K562 (cell line): ENCODE data around the gene PLAAT3. TPM values are rescaled to one million over a fixed set of nuclear protein-coding genes. Genes with fewer than 3 reads are reported as not detected.

Experiments used
- ATAC-seq: fragments of 200-7000 bp; cut with Tn5 transposase; 3 replicates; pipeline ENCODE4 v1.9.1; 2020; ENCODE audit warnings: moderate library complexity
- BruUV-seq: library from RNA; stranded (reverse); fragments of 400-500 nt; replicated peaks from 2 replicates; lab custom pipeline; 2021; lab: Mats Ljungman, UMichigan
- CTCF ChIA-PET: fragments of 300-600 bp; formaldehyde crosslinking; extraction: SDS; loops from one replicate; lab custom pipeline; 2021; ENCODE audit warnings: low intra/inter-chr PET ratio; lab: Yijun Ruan, JAX
- POLR2A ChIA-PET: fragments of 300-600, 350-650 bp; sonication (Branson Sonifier 250); formaldehyde crosslinking; extraction: SDS; loops from one replicate; lab custom pipeline; 2021; ENCODE audit warnings: antibody characterized with exemption, inconsistent platforms; lab: Yijun Ruan, JAX
- DNase-seq, 4 experiments: peaks; one replicate each; pipeline versions ENCODE4 v3.0.0 to v3.0.0-alpha.2; 2011 to 2018; ENCODE audit warnings: low spot score in 3 of 4, mixed read lengths in 3 of 4; ENCODE audit errors: extremely low read depth in 1 of 4
- FAIRE-seq: peaks from 2 replicates; lab custom pipeline; 2011; peaks lifted over from hg19 to GRCh38; lab: Jason Lieb, UNC
- H2AFZ ChIP-seq: 2 replicates; pipeline ENCODE4 v1.6.0; 2011; ENCODE audit warnings: low read depth, low read length, control low read depth, inconsistent platforms
- H3K27ac ChIP-seq: fragments of 200-600 bp; 3 replicates; pipeline ENCODE4 v1.8.0; 2011; ENCODE audit warnings: low read depth, mild to moderate bottlenecking, control low read depth, inconsistent platforms, low read length, moderate library complexity, mixed read lengths; ENCODE audit errors: extremely low read depth
- H3K27me3 ChIP-seq, 2 experiments: fragments of 300-600 bp in 1 of 2; 2 replicates in 1 of 2; 3 replicates in 1 of 2; pipeline versions ENCODE4 v1.6.0 to v1.8.0; 2011; ENCODE audit warnings: inconsistent platforms in 2 of 2, low read length in 2 of 2, mild to moderate bottlenecking in 1 of 2, mixed read lengths in 1 of 2, moderate library complexity in 1 of 2; ENCODE audit not compliant: control insufficient read depth in 2 of 2, insufficient read depth in 2 of 2
- H3K36me3 ChIP-seq: fragments of 300-600 bp; 3 replicates; pipeline ENCODE4 v1.8.0; 2011; ENCODE audit warnings: mild to moderate bottlenecking, low read length, inconsistent platforms; ENCODE audit not compliant: control insufficient read depth, insufficient read depth
- H3K4me1 ChIP-seq, 2 experiments: fragments of 200-600 bp in 1 of 2; replicated peaks in 1 of 2; 2 replicates in 1 of 2; 3 replicates in 1 of 2; pipeline versions ENCODE4 v1.5.1 to v1.8.0; 2011; ENCODE audit warnings: inconsistent platforms in 2 of 2, low read length in 2 of 2, mild to moderate bottlenecking in 1 of 2, mixed read lengths in 1 of 2, moderate library complexity in 1 of 2; ENCODE audit not compliant: control insufficient read depth in 2 of 2, insufficient read depth in 2 of 2
- H3K4me2 ChIP-seq: 2 replicates; pipeline ENCODE4 v1.6.1; 2011; ENCODE audit warnings: low read length, control low read depth, inconsistent platforms, mixed read lengths; ENCODE audit not compliant: insufficient read depth
- H3K4me3 ChIP-seq: fragments of 200-600 bp; sonication (generic), shearing (Covaris generic); 2 replicates; pipeline ENCODE4 v1.5.1; 2016; ENCODE audit warnings: control low read depth, inconsistent platforms
- H3K79me2 ChIP-seq: fragments of 200-600 bp; 3 replicates; pipeline ENCODE4 v1.8.0; 2011; ENCODE audit warnings: low read length, inconsistent platforms; ENCODE audit not compliant: control insufficient read depth, insufficient read depth
- H3K9ac ChIP-seq, 2 experiments: 2 replicates each; pipeline versions ENCODE4 v1.6.0 to v1.6.1; 2011; ENCODE audit warnings: low read depth in 2 of 2, low read length in 2 of 2, control low read depth in 1 of 2, inconsistent platforms in 1 of 2, mild to moderate bottlenecking in 1 of 2, mixed read lengths in 1 of 2; ENCODE audit not compliant: insufficient read depth in 1 of 2
- H3K9me1 ChIP-seq: one replicate; pipeline ENCODE4 v1.6.0; 2011; ENCODE audit warnings: inconsistent platforms, mild to moderate bottlenecking, low read length, moderate library complexity; ENCODE audit not compliant: control insufficient read depth, insufficient read depth
- H3K9me3 ChIP-seq: replicated peaks from 2 replicates; pipeline ENCODE4 v1.5.1; 2011; ENCODE audit warnings: low read depth, low read length, inconsistent platforms; ENCODE audit not compliant: control insufficient read depth, insufficient read depth
- H4K20me1 ChIP-seq: replicated peaks from 2 replicates; pipeline ENCODE4 v1.6.1; 2011; ENCODE audit warnings: low read length, inconsistent platforms, mixed read lengths; ENCODE audit not compliant: control insufficient read depth, insufficient read depth
- ARHGAP35 ChIP-seq: fragments of 450-650 bp; IDR thresholded peaks from 2 replicates; pipeline ENCODE4 v1.6.1; 2018; ENCODE audit not compliant: partially characterized antibody
- MYNN ChIP-seq, 2 experiments: sonication (generic); formaldehyde crosslinking in 1 of 2; IDR thresholded peaks; 2 replicates each; pipeline versions ENCODE4 v1.5.0 to v1.6.1; 2016 to 2020; ENCODE audit warnings: antibody characterized with exemption in 1 of 2, missing genetic modification reagents in 1 of 2
- SIN3A ChIP-seq, 2 experiments: fragments of 150-350 bp in 1 of 2; IDR thresholded peaks; 2 replicates each; pipeline ENCODE4 v1.6.1; 2011 to 2016; ENCODE audit warnings: borderline replicate concordance in 2 of 2, low read depth in 2 of 2, low read length in 2 of 2, mild to moderate bottlenecking in 2 of 2, moderate library complexity in 2 of 2; ENCODE audit not compliant: control insufficient read depth in 1 of 2
- ZNF707 ChIP-seq: fragments of 250-450 bp; sonication (Bioruptor Pico); conservative IDR thresholded peaks from 2 replicates; pipeline ENCODE4 v1.8.0; 2022; ENCODE audit warnings: inconsistent platforms, mild to moderate bottlenecking, moderate library complexity
- WGBS: fragments of 100-300 bp; shearing (Covaris generic); methylation state at CpG from one replicate; pipeline ENCODE4 v1.1.6; 2016; ENCODE audit warnings: low coverage, mixed read lengths; ENCODE audit not compliant: insufficient coverage; ENCODE audit errors: missing lambda C conversion rate; 5-methylcytosine and 5-hydroxymethylcytosine counted together
- in situ Hi-C: fragments of 300-500 bp; cut with MboI; formaldehyde crosslinking; loops from 4 replicates; pipeline ENCODE4 v1.15.0; 2018; ENCODE audit warnings: inconsistent platforms, mixed read lengths
- intact Hi-C: fragments of 100-400 bp; cut with micrococcal nuclease; formaldehyde crosslinking; loops from 2 replicates; pipeline ENCODE4 v1.14.2; 2022
- polyA plus RNA-seq, 8 experiments: library from polyadenylated mRNA; depleted of rRNA in 4 of 8; stranded (reverse) in 5 of 8; unstranded in 3 of 8; fragments of >200 nt; fragmentation: Nextera tagmentation in 2 of 8; fragmentation: Illumina TruSeq in 1 of 8; extraction: Ambion mirVana in 2 of 8; extraction: Trizol in 1 of 8; gene quantifications; 2 replicates each; pipeline versions ENCODE4 v1.2.1 to v1.2.3, GENCODE V29; 2011 to 2014; ENCODE audit warnings: inconsistent platforms in 1 of 8, missing spikeins in 1 of 8
- total RNA-seq, 7 experiments: library from RNA; depleted of rRNA in 6 of 7; stranded (reverse); fragments of >200 nt in 6 of 7; fragmentation: Illumina TruSeq in 2 of 7; extraction: Trizol in 2 of 7; gene quantifications; 2 replicates each; pipeline versions ENCODE4 v1.2.1 to v1.2.3, GENCODE V29; 2011 to 2021; ENCODE audit warnings: low replicate concordance in 1 of 7
- TF ChIP-seq, protein P1 (sequence below): sonication (generic); formaldehyde crosslinking; IDR thresholded peaks from 2 replicates; pipeline ENCODE4 v1.8.0; 2022; ENCODE audit warnings: mild to moderate bottlenecking, missing genetic modification reagents

PLAAT3 gene
- total and polyA plus RNA-seq, 9 of the 15 experiments (the other 6 are each of a cell fraction or from before 2014, with no cell fraction given): 0.80 to 2.7 (median 1.4) TPM

DNA sequence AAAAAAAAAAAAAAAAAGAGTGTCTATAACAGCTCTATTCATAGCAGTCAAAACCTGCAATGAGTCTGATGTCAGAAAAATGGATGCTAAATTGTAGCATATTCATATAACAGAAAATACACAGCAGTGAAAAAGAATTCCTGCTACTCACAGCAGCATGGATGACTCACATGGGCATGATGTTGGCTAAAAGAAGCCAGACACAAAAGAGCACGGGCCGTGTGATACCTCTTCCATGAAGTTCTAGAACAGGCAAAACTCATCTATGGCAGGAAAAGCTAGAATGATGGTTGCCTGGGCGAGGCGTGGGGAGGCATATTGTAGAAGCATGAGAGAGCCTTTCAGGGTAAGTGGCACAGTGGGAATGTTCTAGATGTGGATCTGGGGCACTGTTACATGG is 18.9 kb downstream of the PLAAT3 start:
- in situ Hi-C loops: no loop called here
- no peak overlapping the region for H3K27ac ChIP-seq
- H3K36me3 ChIP-seq: no peaks in the 10 kb centered on the region
- no peaks in the 10 kb centered on the region; a peak in 1 of 5 replicates for H3K4me1 ChIP-seq
- TF ChIP-seq, protein P1, sequence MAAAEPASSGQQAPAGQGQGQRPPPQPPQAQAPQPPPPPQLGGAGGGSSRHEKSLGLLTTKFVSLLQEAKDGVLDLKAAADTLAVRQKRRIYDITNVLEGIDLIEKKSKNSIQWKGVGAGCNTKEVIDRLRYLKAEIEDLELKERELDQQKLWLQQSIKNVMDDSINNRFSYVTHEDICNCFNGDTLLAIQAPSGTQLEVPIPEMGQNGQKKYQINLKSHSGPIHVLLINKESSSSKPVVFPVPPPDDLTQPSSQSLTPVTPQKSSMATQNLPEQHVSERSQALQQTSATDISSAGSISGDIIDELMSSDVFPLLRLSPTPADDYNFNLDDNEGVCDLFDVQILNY (CRISPR knock-in tag): no peak
- TF ChIP-seq ARHGAP35: no peak
- no peak for TF ChIP-seq MYNN (IDR thresholded peaks at IDR 0.05)
- TF ChIP-seq MYNN (CRISPR knock-in tag; IDR thresholded peaks at IDR 0.05): no peak
- TF ChIP-seq ZNF707: no peak
- TF ChIP-seq SIN3A (IDR thresholded peaks at IDR 0.05; ENCODE audit: borderline replicate concordance in 2 of 2, control insufficient read depth in 1 of 2, low read depth in 2 of 2, low read length in 2 of 2): no peak
- BruUV-seq: no TSS peak
- no peak overlapping the region for H3K4me3 ChIP-seq
- no peak for ATAC-seq
- intact Hi-C loops: no loop called here
- H3K4me2 ChIP-seq: no peak overlapping the region
- H2AFZ ChIP-seq: no peak overlapping the region
- FAIRE-seq: no peak
- 22% methylated on average over 4 of the region's 4 CpGs for WGBS
- ChIA-PET CTCF (no interaction called here), POLR2A (interaction anchor here (1.8 kb wide), 1 partner anchor 12 kb away, joined by 7 read pairs; no protein-coding TSS in a partner anchor)
- no peaks in the 10 kb centered on the region for H3K9me3 ChIP-seq
- no peaks in the 10 kb centered on the region for H3K9me1 ChIP-seq
- H3K27me3 ChIP-seq: peaks cover 5 to 28% of the 10 kb centered on the region in 2 experiments; a peak in 3 of 5 replicates
- H3K9ac ChIP-seq: no peak overlapping the region
- no peak for DNase-seq
- no peaks in the 10 kb centered on the region for H4K20me1 ChIP-seq
- H3K79me2 ChIP-seq: no peaks in the 10 kb centered on the region
